ENCODE results near the gene TSPAN16.
A peak's percentile ranks its signal among the peaks of the same experiment; 100 is the strongest.

The TSPAN16 gene, protein sequence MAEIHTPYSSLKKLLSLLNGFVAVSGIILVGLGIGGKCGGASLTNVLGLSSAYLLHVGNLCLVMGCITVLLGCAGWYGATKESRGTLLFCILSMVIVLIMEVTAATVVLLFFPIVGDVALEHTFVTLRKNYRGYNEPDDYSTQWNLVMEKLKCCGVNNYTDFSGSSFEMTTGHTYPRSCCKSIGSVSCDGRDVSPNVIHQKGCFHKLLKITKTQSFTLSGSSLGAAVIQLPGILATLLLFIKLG

DNA sequence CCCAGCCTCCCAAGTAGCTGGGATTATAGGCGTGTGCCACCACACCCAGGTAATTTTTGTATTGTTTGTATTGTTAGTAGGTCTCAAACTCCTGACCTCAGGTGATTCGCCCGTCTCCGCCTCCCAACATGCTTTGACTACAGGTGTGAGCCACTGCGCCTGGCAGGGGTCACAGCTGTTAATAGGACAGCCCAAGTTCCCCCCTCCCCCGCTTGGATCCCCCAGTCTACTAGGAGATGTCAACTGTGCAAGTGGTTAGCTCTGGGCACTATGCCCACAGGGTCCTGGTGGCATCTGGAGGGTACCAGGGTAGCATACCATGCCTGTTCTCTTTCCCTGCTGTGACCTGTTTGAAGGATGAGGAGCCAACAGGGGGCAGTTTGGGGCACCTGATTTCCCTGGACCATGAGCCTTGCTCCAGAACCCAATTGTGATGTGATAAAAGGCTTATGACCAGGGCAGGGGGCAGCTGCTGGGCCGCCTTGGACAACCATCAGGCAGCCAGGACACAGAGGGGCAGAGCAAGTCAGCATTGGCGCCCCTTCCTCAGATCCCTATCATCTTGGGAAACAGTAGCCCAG lies at the start of gene TSPAN16:
TSS of gene TSPAN16 (plus strand) at position 496 of the 581 bp plus-strand sequence. CDS start 138 bp downstream, outside the sequence.
- DNase-seq: no peak

DNA sequence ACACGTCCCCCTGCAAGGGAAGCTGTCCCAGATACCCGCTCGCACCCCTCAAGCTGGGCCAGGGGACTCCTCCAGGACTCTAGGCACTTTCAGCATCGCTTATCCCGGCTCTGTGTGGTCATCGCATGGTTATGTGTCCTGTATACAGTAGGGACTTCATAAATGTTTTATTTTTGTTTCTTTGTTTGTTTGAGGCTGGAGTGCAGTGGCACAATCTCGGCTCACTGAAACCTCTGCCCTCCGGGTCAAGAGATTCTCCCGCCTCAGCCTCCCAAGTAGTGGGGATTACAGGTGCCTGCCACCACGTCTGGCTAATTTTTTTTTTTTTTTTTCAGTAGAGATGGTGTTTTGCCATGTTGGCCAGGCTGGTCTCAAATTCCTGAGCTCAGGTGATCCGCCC lies 49.0 kb upstream of the TSPAN16 start:
- no peak for DNase-seq

DNA sequence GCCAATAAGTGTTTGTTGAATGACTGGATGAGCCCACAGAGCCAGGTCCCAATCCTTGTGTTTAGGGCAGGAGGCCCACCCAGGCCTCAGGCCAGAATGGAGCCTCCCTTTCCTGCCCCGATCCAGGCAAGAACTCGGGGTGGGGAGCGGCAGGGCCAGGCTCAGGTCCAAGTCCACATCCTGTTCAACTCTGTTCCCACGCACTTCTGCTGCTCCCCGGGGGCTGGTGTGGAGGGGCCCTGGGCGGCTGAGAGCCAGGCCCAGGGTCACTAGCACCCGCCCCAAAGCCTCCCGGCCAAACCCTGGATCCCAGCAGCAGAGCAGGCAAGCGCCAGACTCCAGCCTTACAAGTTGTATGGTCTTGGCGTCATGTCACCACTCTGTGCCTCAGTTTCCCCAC lies 48.6 kb upstream of the TSPAN16 start:
- no peak for DNase-seq

DNA sequence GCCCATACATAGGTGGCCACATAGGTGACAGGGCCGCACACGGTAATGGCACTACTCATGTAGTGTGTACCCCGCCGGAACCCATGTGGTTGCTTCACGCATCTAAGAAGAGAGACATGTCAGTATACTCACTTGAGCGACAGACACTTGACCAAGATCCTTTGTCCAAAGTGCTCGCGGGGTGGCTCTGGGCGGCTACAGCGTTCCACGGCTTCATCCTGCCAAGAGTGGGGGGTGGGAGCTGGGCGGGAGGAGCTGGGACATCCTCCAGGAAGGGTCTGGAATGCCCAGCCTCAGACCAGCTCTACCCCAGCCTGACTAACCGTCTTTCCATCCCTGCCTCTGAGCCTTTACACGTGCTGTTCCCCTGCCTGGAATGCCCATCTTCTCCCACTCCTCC lies 48.0 kb upstream of the TSPAN16 start:
- DNase-seq: no peak

DNA sequence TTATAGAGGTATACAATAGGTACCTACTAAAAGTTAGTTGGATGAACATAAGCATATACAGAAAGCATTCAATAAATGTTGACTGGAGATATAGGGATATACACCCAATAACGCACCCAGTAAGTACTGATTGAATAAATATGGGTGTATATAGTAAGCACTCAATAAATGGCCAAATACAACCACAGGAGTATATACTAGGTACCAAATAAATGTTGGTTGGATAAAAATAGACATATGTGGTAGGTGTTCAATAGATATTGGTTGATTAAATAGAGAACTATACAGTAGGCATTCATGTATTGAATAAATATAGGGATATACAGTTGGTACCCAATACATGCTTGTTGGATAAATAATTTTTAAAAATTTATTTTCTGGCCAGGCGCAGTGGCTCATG lies 47.1 kb upstream of the TSPAN16 start:
- DNase-seq: no peak

DNA sequence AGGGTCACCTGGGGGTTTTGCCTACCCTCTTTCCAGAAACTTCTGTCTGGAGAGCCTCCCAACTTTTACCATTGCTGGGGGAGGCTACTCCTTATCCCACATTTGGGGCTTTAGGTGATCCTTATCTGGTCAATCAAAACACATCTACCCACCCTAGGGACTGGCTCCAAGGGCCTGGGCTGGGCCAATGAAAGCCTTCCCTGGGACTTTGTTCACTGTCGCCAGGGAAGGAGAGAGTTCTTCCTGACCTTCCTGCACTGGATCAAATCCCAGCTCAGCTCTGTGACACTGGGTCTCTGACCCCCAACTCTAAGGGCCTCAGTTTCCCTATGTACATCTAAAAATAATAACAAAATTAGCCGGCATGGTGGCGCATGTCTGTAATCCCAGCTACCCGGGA lies 44.7 kb upstream of the TSPAN16 start:
- no peak for DNase-seq

DNA sequence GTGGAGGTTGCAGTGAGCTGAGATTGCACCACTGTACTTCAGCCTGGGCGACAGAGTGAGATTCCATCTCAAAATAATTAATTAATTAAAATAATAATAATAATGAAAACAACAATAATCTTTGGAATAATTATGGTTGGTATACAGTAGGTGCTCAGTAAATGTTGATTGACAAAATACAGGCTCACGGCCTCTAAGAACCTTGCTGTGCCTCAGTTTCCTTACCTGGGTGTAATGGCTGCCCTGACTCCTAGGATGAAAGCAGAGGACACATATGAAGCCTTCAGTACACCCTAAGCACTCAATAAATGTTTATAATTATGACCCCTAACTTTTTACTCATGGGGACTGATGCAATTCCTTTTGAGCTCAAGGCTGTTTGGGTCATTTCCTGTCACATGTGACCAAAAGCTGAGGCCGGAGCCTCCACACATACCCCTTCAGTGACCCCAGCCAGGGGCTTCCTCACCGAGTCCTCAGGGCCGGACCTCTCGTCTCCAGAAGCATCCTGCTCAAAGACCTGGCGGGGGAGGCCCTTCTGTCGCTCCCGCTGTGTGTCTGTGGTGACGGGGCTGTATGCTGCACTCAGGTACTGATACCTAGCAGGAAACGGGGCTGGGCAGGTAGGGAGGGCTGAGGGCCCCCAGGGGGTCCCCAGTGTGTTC lies 44.2 kb upstream of the TSPAN16 start:
- DNase-seq: no peak

DNA sequence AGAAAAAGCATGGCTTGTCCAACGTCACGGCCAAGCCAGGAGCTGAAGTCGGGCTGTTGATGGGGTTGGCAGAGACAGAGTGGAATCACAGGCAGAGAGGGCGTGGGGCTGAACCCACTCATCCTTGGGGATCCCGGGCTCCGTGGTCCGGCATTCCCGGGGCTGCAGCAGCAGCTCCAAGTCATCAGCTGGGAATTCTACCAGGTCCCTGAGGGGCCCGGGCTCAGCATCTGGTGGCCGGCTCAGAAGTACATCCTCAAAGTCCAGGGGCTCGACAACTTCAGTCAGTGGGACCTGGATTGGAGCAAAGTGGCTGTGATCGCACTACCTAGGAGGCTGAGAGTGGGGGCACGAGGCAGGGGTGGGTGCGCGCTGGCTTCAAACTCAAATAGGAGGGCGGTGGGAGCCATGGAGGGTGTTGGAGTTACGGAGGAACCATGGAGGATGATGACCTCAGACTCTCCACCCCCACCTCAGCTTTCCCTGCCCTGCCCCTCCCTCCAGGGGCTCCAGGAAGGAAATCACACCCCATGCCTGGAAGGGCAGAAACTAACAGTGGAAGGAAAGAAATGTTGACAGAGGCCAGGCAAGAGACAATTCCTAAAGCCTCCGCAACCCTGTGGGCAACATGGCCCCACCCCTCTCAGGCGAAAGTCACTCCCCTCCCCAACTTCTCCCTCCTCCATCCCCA lies 43.1 kb upstream of the TSPAN16 start:
- no peak for DNase-seq

DNA sequence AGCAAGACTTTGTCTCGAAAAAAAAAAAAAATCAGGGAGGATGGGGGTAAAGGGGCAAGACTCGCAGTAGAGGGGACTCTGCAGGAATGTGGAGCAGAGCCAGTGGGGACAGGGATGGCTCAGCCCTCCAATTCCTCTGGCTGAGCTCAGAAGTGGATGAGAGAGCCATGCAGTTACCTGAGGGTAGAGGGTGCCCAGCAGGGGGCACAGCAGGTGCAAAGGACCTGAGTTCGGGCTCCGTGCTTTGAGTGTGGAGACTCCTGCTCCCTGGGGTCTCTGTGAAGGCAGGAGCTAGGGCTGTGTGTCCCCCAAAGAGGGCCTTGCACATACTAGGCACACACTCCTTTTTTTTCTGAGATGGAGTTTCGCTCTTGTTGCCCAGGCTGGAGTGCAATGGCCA lies 41.3 kb upstream of the TSPAN16 start:
- no peak for DNase-seq

DNA sequence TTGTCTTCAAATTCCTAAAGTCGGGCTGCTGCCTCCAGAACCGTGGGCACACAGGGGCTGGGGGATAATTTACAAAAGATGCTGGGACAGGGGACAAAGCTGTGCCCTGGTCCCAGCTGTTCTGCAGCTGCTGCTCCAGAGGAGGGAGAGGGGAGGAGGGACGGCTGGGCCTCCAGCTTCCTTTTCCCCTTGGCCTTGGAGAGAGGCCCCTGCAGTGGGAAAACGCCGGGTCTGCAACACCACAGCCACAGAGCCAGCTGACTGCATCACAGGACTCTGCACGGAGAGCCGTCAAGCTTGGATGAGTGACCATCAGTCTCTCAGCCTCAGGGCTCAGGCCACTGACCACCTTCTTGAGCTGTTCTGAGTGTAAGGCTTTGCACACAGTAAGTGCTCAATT lies 39.8 kb upstream of the TSPAN16 start:
- no peak for DNase-seq

DNA sequence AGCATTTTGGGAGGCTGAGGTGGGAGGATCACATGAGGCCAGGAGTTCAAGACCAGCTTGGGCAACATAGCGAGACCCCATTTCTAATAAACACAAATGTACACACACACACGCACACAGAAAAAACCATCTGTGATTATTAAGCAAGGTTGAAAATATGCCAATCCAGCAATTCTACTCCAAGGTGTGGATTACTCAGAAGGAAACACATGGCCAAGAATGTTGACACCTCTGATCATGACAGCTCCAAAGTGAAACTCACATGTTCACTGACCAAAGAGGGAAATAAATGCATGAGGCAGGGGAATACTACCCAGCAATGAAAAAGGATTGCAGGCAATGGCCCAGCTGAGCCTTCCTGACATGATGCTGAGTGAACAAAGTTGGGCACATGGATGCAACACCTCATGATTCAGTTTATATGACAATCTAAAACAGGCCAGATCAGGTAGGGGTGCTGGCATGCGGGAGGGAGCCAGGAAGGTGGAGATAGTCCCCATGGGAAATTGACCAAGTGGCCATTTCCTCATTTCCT lies 38.0 kb upstream of the TSPAN16 start:
- DNase-seq: no peak

DNA sequence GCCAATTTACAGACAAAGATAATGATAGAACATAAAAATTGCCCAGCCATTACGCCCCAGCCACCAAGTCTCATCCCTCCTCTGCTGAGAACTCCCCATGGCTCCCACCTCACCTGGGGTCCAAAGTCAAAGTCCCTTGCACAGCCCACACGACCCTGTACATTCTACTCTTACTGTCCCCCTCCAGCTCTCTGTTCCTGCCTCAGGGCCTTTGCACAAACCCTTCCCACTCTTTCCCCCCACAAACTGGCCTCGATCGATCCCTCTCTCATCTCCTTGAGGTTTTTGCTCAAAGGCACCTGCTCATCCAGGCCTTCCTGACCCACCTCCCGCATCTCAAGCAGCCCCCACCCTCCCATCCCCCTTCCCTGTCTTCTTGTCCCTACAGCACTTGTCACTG lies 35.0 kb upstream of the TSPAN16 start:
- no peak for DNase-seq

DNA sequence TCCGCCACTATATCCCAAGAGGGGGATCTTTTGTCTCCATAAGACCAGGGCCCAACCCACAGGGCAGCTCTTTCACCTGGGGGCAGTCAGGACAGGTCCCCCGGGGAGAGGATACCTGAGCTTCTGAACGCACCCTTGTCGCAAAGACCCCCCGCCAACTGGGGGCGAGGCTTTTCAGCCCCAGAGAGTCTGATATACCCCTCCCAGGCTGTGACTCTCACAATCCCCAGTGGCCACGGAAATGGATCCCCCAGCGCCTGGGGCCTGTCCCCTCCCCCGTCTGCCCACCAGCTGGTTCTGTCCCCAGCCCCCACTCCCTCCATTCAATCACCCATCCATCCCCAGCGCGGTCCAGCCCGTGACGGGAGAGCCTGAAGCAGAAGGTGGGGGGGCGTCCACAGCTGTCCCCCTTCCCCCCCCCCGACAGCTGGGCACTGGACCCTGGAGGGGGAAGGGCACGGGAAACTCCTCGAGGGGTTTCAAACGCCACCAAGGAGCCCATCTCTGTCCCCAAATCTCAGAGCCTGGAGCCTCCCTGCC lies 34.5 kb upstream of the TSPAN16 start:
- DNase-seq: no peak

DNA sequence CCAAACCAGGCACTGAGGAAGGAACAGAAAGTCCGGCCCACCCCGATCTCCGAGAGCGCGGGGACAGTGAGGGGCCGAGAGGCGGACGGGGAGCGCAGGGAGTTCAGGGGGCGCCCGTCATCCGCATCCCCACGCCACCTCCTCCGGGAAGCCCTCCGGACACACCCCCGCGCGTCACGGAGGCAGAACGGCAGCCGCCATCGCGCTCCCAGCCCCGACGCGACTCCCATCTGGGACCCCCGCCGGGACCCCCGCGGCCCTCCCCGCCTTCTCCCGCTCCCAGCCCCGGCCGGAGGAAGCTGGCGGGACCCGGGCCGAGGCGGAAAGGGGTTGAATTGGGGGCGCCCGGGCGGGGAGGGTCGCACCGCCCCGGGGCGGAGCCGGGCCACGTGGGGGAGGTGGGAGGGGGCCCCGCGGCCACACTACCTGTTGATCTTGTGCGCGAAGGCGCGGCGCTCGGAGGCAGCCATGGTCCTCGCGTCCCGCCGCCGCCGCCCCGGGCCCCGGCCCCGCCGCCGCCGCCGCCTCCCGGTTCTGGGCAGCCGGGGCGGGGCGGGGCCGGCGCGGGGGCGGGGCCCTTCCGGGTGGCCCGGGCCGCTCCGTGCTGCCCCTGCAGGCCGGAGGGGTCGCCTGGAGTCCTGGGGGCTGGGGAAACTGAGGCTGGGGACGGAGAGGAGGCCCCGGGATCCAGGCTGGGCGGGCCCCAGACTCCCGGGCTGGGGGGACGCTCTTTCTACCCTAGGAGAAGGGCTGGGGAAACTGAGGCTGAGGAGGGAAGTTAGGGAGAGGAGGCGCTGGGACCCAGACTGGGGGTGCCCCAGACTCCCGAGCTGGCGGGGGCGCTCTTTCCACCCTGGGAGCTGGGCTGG lies 33.8 kb upstream of the TSPAN16 start, which contains the start of gene DOCK6:
TSS of gene DOCK6 (minus strand) at position 554 of the 869 bp plus-strand sequence. CDS start at position 470, 84 bp downstream.
- peak in 2 of 14 donors; percentile 14 to 21 for DNase-seq

DNA sequence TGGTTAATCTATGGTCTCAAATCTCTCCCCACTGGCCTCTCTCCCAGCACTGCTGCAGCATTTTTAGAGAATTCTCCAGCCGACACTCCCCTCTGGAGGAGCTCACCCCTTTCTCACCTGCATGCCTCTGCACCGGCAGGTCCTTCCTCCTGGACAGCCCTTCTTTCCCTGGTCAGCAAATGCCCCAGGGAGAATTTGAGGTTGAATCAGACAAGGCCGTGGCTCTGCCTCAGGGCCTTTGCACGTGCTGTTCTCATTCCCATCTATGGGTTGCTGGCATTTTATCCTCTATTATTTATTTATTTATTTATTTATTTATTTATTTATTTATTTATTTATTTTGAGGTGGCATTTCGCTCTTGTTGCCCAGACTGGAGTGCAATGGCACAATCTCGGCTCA lies 32.2 kb upstream of the TSPAN16 start:
- DNase-seq: no peak

DNA sequence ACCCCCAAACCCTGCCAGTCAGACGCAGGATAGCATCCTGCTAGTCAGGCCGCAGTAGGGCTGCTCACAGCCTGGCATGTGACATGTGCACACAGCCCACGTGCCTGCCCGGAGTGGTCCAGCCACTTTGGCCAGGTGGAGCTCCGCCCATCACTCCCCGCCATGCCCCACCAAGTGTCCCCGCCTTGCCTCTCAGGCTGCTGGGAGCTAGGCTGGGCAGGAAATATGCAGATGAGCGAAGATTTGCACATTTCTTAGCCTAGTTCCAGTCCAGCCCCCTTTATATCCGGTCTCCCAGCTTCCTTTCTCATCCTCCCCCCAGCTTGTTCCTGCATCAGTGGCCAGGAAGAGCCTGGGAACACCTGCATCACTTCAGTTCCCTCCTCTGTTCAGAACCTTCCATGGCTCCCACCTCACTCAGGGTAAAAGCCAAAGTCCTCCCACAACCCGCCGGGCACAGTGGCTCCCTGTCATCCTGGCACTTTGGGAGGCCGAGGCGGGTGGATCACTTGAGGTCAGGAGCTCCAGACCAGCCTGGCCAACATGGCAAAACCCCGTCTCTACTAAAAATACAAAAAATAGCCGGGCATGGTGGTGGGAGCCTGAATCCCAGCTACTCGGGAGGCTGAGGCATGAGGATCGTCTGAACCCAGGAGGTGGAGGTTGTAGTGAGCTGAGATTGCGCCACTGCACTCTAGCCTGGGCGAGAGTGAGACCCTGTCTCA lies 31.3 kb upstream of the TSPAN16 start:
- no peak for DNase-seq

DNA sequence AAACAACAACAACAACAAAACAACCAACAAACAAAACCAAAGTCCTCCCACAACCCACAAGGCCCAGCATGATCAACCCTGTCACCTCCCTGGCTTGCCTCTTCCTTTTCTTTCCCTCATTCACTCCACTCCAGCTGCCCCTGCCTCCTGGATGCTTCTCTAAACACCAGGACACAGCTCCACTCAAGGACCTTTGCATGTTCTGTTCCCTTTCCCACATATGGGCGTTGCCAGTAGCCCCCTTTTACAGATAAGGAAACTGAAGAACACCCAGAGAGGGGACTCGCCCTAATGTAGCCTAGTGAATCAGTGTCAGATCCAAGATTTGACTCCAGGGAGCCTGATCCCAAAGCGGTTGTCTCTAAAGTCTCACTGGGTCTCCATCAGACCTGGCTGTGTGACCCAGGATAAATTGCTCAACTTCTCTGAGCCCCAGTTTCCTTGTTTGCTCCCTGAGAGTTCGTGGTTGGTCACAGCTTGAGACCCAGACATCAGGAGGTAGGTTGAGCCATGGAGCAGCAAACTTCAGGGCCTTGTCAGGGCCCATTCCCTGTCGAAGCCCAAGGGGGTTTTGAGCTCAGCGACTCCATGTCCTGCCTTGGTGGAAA lies 30.7 kb upstream of the TSPAN16 start:
- DNase-seq: no peak

DNA sequence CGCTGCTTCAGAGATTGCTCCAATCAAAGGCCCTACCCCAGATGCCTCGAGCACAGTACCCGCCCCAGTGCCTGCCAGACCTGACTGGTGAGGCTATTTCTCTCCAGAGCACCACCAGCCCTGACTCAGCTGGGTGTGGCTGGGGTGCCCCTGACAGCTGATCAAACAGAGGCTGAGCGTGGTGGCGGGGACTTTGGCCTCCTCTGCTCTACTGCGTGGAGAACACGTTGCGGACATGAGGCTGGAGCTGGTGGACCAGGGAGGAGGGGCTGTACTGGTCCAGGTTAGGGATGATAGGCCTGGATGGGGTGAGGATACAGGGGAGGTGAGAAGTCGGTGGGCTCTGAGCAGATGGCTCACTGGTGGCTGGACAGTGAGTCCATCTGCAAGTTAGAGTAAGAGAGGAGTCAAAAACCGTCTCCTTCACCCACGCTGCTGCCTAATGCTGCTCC lies 30.1 kb upstream of the TSPAN16 start:
- no peak for DNase-seq

DNA sequence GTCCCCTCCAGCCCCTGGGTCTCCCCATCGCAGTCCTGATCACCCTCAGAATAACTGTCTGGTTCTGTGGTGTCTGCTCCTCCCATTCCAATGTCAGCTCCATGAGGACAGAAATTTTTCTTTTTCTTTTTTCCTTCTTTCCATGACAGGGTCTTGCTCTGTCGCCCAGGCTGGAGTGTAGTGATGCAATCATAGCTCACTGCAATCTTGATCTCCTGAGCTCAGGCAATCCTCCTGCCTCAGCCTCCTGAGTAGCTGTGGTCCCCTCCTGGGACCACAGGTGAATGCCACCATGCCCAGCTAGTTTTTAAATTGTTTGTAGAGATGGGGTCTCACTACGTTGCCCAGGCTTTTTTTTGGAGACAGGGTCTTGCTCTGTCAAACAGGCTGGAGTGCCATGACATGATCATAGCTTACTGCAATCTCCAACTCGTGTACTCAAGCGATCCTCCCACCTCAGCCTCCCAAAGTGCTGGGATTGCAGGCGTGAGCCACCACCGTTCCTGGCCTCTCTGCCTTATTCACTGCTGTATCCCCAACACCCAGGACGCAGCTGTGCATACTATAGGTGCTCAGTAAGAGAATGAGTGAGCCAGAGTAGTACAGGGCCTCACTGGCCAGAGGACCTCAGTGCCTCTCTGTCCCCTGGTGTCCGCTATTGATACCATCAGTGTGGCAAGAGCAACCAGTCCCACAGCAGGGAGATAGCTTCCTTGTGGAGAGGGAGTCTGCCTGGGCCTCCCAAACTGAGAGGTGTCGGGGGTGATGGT lies 28.5 kb upstream of the TSPAN16 start:
- DNase-seq: no peak
